Globus pallidus (tissue), 1 donor: ENCODE data around the gene STK40.

Experiments used
- DNase-seq: peaks from one replicate; pipeline ENCODE4 v3.0.0-alpha.2; 2015; ENCODE audit warnings: low spot score

The STK40 gene

GRCh38 chr1:36343651-36344394 lies 41.9 kb downstream of the STK40 start:
- DNase-seq, result no peak

GRCh38 chr1:36342426-36343185 lies 43.1 kb downstream of the STK40 start:
- peak; percentile 44 for DNase-seq

- DNase-seq, result no peak
These were observed 44.0 kb downstream of the STK40 start for GRCh38 chr1:36341626-36342320.

GRCh38 chr1:36339615-36340014 lies 46.1 kb downstream of the STK40 start:
- no peak for DNase-seq

- DNase-seq, result no peak
These were observed 46.5 kb downstream of the STK40 start for GRCh38 chr1:36339215-36339614.

- DNase-seq, result no peak
These were observed 47.9 kb downstream of the STK40 start for GRCh38 chr1:36337830-36338229.

- DNase-seq, result no peak
These were observed 54.8 kb downstream of the STK40 start for GRCh38 chr1:36330940-36331339.

- DNase-seq, result no peak
These were observed 55.9 kb downstream of the STK40 start for GRCh38 chr1:36329817-36330216.

- DNase-seq, result no peak
These were observed 57.0 kb downstream of the STK40 start for GRCh38 chr1:36328713-36329112.

- DNase-seq, result no peak
These were observed 57.6 kb downstream of the STK40 start for GRCh38 chr1:36328088-36328480.

- no peak for DNase-seq
These were observed 58.2 kb downstream of the STK40 start for GRCh38 chr1:36327421-36328087.

GRCh38 chr1:36326499-36326898 lies 59.2 kb downstream of the STK40 start:
- DNase-seq, result no peak

- no peak for DNase-seq
These were observed 61.4 kb downstream of the STK40 start for GRCh38 chr1:36324353-36324703.

- no peak for DNase-seq
These were observed 61.9 kb downstream of the STK40 start, which contains the start of gene EVA1B for GRCh38 chr1:36323636-36324352. TSS of gene EVA1B (minus strand) at chr1:36323645. CDS start at chr1:36323037, 608 bp downstream.

GRCh38 chr1:36322786-36323635 lies 62.7 kb downstream of the STK40 start:
- no peak for DNase-seq

- no peak for DNase-seq
These were observed 63.5 kb downstream of the STK40 start for GRCh38 chr1:36322041-36322785.

GRCh38 chr1:36321119-36321951 lies 64.4 kb downstream of the STK40 start:
- no peak for DNase-seq

- DNase-seq, result no peak
These were observed 65.0 kb downstream of the STK40 start for GRCh38 chr1:36320767-36321118.

GRCh38 chr1:36320291-36320761 lies 65.4 kb downstream of the STK40 start:
- DNase-seq, result no peak
